Transverse colon (tissue), 4 donors: Measurements from ENCODE around the gene ZNF397. TPM values are rescaled to one million over a fixed set of nuclear protein-coding genes. Genes with fewer than 3 reads are reported as not detected.

ENCODE experiments used
- DNase-seq: peaks from one replicate; pipeline ENCODE4 v3.0.0-alpha.2; 2019
- H3K27ac ChIP-seq, 4 donors: fragments of 200-600 bp; sonication (generic); 2 replicates each; pipeline ENCODE4 v1.5.1; 2016 to 2018; ENCODE audit warnings: inconsistent platforms in 4 of 4
- H3K27me3 ChIP-seq: fragments of 200-600 bp; sonication (generic); 2 replicates; pipeline ENCODE4 v1.5.1; 2017; ENCODE audit warnings: inconsistent platforms
- H3K36me3 ChIP-seq, 4 donors: fragments of 200-600 bp; sonication (generic); 2 replicates each; pipeline ENCODE4 v1.5.1; 2017 to 2019; ENCODE audit warnings: inconsistent platforms in 4 of 4
- H3K4me1 ChIP-seq, 4 donors: fragments of 200-600 bp; sonication (generic); 2 replicates each; pipeline ENCODE4 v1.5.1; 2017 to 2020; ENCODE audit warnings: inconsistent platforms in 4 of 4
- H3K4me3 ChIP-seq, 4 donors: fragments of 200-600 bp; sonication (generic); 1 replicate in 1 of 4; 2 replicates in 3 of 4; pipeline versions ENCODE4 v1.5.1 to v1.6.1; 2017 to 2019; ENCODE audit warnings: inconsistent platforms in 4 of 4
- H3K9me3 ChIP-seq, 2 donors: fragments of 200-600 bp; sonication (generic); 2 replicates each; pipeline ENCODE4 v1.5.1; 2017 to 2019; ENCODE audit warnings: inconsistent platforms in 2 of 2
- CTCF ChIP-seq, 5 experiments: fragments of 200-600 bp in 3 of 5; fragments of 450-650 bp in 2 of 5; sonication (generic) in 3 of 5; IDR thresholded peaks; 1 replicate in 2 of 5; 2 replicates in 3 of 5; pipeline ENCODE4 v1.5.1; 2016 to 2017; ENCODE audit warnings: antibody characterized with exemption in 5 of 5, inconsistent platforms in 3 of 5, mild to moderate bottlenecking in 2 of 5, moderate library complexity in 1 of 5
- EP300 ChIP-seq: sonication (generic); formaldehyde crosslinking; IDR thresholded peaks from one replicate; pipeline ENCODE4 v1.6.1; 2017; ENCODE audit warnings: antibody characterized with exemption, low read depth
- POLR2A ChIP-seq: fragments of 450-650 bp; IDR thresholded peaks from one replicate; pipeline ENCODE4 v1.6.1; 2016; ENCODE audit warnings: antibody characterized with exemption, mild to moderate bottlenecking, moderate library complexity
- POLR2AphosphoS5 ChIP-seq, 3 donors: sonication (generic); formaldehyde crosslinking; IDR thresholded peaks; one replicate each; pipeline ENCODE4 v1.6.1; 2016; ENCODE audit warnings: antibody characterized with exemption in 3 of 3
- WGBS, 2 donors: methylation state at CpG; one replicate each; pipeline ENCODE4 v1.1.5; 2018; ENCODE audit warnings: low coverage in 1 of 2; 5-methylcytosine and 5-hydroxymethylcytosine counted together
- in situ Hi-C, 4 donors: fragments of 200-750 bp; cut with MboI; loops; one replicate each; pipeline versions ENCODE4 v1.15.0 to v1.15.1; 2017; ENCODE audit warnings: low sequenced_read_pairs in 3 of 4, low pct_ligation_motif_present in 1 of 4, low pct_unique_long_range_greater_than_20kb in 1 of 4
- intact Hi-C: fragments of 100-400 bp; cut with DNase I; formaldehyde crosslinking; loops from one replicate; pipeline ENCODE4 v1.15.1; 2023; ENCODE audit warnings: low total_unique reads
- total RNA-seq, 4 donors: library from RNA; depleted of rRNA; stranded (reverse); fragments of >200 nt; gene quantifications; one replicate each; pipeline ENCODE4 v1.1.0, GENCODE V29; 2016

Gene ZNF397
- total RNA-seq: 10 to 100 TPM; 21.8 to 60.6 (median 32.0) TPM

- H3K4me3 ChIP-seq: peak within 1 kb of the TSS; percentile 60 to 80 (median 71)
- in situ Hi-C loops: loop anchor here in 3 of 4 donors (5.0 to 25.0 kb wide), 3 partner anchors 96 to 134 kb away; partner anchors contain the start of genes ZNF24 (in 2 of the 3) and ZNF396 (in 1 of the 3)
- H3K27ac ChIP-seq: peak within 1 kb of the TSS; percentile 93 to 96 (median 95)
- peaks cover 0 to 33% (median 16%) of the 10 kb centered on the region in 4 donors for H3K36me3 ChIP-seq
- TF ChIP-seq EP300 (no peak), POLR2A (peak; percentile 94), CTCF (IDR thresholded peaks at IDR 0.05) (no peak), POLR2AphosphoS5 (IDR thresholded peaks at IDR 0.05) (peak; percentile 96 to 98 (median 97))
- peaks cover 3 to 17% (median 11%) of the 10 kb centered on the region in 4 donors for H3K4me1 ChIP-seq
- H3K27me3 ChIP-seq: no peaks in the 10 kb centered on the region
- WGBS, 2 donors: 1 to 3% methylated on average over 5 to 60 of the region's 60 CpGs
- intact Hi-C loops: no loop called here
- DNase-seq: peak; percentile 99
- no peaks in the 10 kb centered on the region for H3K9me3 ChIP-seq
These were observed at the start of gene ZNF397 for GRCh38 chr18:35240664-35241447. Gene ZNF397 (plus strand): TSS chr18:35241034. CDS start chr18:35242471, 1,437 bp downstream.

GRCh38 chr18:35191698-35192025 is 49.2 kb upstream of the ZNF397 start:
- TF ChIP-seq EP300 (no peak), POLR2A (no peak), POLR2AphosphoS5 (IDR thresholded peaks at IDR 0.05) (no peak), CTCF (IDR thresholded peaks at IDR 0.05) (no peak)
- Histone ChIP-seq H3K27me3 (no peaks in the 10 kb centered on the region), H3K9me3 (no peaks in the 10 kb centered on the region), H3K27ac (no peak overlapping the region), H3K36me3 (no peaks in the 10 kb centered on the region), H3K4me1 (peaks cover 0 to 3% (median 0%) of the 10 kb centered on the region in 4 donors), H3K4me3 (no peak overlapping the region)
- in situ Hi-C loops: no loop called here
- no peak for DNase-seq
- intact Hi-C loops: no loop called here
- 82 to 89% methylated on average over 5 of the region's 5 CpGs for WGBS, 2 donors

GRCh38 chr18:35192415-35192814 is 48.4 kb upstream of the ZNF397 start:
- 91 to 93% methylated on average over 4 of the region's 4 CpGs for WGBS, 2 donors
- Histone ChIP-seq H3K4me1 (peaks cover 0 to 3% (median 0%) of the 10 kb centered on the region in 4 donors), H3K4me3 (no peak overlapping the region), H3K36me3 (no peaks in the 10 kb centered on the region), H3K9me3 (no peaks in the 10 kb centered on the region), H3K27ac (no peak overlapping the region), H3K27me3 (no peaks in the 10 kb centered on the region)
- in situ Hi-C loops (no loop called here), intact Hi-C loops (no loop called here)
- no peak for DNase-seq
- no peak for TF ChIP-seq EP300
- TF ChIP-seq POLR2AphosphoS5 (IDR thresholded peaks at IDR 0.05): no peak
- TF ChIP-seq CTCF (IDR thresholded peaks at IDR 0.05): no peak
- TF ChIP-seq POLR2A: no peak

- H3K27me3 ChIP-seq: no peaks in the 10 kb centered on the region
- TF ChIP-seq CTCF (IDR thresholded peaks at IDR 0.05): no peak
- no peak for TF ChIP-seq POLR2AphosphoS5 (IDR thresholded peaks at IDR 0.05)
- TF ChIP-seq EP300: no peak
- no peak for TF ChIP-seq POLR2A
- in situ Hi-C loops: no loop called here
- DNase-seq: no peak
- no peak overlapping the region for H3K27ac ChIP-seq
- no peaks in the 10 kb centered on the region for H3K36me3 ChIP-seq
- intact Hi-C loops: no loop called here
- no peaks in the 10 kb centered on the region for H3K9me3 ChIP-seq
- peaks cover 0 to 3% (median 0%) of the 10 kb centered on the region in 4 donors for H3K4me1 ChIP-seq
- H3K4me3 ChIP-seq: no peak overlapping the region
- WGBS, 2 donors: 0 to 35% methylated on average over 1 of the region's 1 CpG
These were observed 47.5 kb upstream of the ZNF397 start for GRCh38 chr18:35193316-35193715.
